Mesenteric fat pad (tissue), 1 donor: ENCODE measurements around the gene MUC6. TPM values are rescaled to one million over a fixed set of nuclear protein-coding genes. Genes with fewer than 3 reads are reported as not detected.

Experiments
- DNase-seq: peaks from one replicate; pipeline ENCODE4 v3.0.0-alpha.2; 2020; ENCODE audit warnings: low spot score
- total RNA-seq: library from RNA; stranded (reverse); fragmentation: NEBNext Ultra II Directional; extraction: Animal tissue kit (Norgen Biotek cat#: 25700); gene quantifications from one replicate; pipeline ENCODE4 v1.2.1, GENCODE V29; 2021
- donor health status: DM: yes; HTN: yes; CAD: no.

The MUC6 gene
- total RNA-seq, 1 donor from 2014 or later: not detected

DNA sequence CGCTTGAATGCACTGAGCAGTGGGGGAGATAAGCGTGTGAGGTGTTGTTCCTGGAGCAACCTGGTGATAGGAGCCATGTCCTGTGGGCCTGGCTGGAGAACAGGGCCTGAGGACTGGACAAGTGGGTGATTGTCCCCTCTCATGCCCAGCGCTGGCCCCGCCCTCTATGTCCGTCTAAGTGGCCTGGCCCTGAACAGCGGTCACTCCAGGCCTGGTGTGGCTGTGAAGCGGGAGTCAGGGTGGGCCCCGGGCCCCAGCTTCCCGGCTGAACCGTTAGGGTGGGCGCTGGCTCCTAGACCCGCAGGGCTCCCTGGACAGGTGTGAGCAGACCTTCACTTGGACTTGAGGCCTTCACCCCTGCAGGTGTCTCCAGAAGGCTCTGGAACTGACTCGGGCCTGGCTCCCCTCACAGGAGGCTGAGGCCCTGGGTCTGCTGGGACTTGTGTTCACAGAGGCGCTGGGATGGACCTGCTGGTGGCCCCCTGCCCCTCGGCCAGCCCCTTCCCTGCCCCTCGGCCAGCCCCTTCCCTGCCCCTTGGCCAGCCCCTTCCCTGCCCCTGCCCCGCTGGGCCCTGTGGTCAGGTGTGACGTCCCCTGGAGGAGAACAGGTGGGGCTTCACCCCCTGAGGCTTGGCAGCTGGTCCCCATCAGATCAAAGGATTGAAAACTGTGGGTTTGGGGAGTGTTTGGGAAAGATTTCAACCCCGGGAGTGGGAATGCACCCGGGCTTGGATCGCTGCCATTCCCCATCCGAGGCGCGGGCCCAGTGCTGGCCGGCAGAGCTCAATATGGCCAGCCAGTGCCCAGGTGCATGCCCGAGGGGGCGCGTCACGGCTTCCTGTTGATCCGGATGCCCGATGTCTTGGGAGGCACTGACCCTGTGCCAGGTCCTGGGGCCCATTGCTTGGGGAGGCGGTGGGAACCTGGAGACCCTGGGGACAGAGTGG lies 3.2 kb upstream of the MUC6 start:
- DNase-seq: no peak

DNA sequence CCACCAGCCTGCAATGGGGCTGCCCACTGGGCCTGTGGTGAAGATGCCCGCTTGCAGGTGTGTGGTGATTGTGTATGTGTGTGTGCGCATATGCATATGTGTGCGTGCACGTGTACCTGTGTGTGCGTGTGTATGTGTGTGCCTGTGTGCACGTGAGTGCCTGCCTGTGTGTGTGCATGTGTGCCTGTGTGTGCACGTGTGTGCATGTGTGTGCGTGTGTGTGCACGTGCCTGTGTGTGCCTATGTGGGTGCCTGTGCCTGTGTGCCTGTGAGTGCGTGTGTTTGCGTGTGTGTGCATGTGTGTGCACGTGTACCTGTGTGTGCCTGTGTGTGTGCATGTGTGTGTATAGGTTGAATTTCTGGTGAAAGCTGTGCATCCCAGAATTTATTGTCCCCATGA lies 2.4 kb upstream of the MUC6 start:
- no peak for DNase-seq

DNA sequence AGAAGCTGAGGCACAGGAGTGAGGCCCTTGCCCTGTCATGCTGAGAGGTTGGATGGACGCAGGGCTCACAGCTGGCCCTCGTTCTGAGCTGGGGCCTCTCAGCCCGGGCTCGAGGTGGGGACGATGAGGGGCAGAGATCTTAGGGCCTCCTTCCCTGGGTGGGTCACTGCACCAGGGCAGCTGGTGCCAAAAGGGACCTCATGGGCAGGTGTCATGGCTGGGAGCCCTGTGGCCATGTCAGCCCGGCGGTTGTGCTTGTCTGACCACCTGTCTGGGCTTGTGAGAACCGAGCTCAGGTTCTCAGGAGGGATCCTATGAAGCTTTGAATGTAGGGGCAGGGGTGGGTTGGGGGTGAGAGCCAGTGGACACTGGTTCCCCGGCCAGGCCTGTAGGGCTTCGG lies 1.8 kb upstream of the MUC6 start:
- no peak for DNase-seq

DNA sequence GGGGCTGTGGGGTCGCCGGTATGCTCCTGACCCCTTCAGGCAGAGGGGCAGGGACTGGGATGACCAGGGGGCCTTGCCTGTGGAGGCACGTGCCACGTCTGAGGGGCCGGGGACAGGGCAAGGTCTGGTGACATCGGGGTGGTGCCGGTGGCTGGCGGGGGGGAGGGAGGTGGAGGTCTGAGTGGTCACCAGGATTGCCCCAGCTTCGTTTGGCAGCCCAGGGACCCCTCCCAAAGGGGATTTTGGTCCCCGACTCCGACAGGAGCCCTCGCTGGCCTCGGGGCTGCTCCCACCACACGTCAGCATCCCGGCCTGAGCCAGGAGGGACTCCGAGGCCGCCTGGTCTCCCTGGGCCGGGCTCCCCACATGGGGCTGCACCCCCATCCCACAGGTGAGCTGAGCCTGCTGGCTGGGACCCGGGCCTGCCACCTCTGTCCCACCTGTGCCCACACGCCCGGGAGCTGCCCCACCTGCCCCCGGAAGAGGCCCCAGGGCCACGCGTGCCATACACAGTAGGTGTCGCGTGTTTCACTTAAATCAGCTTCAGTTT lies 1.1 kb upstream of the MUC6 start:
- DNase-seq: no peak

DNA sequence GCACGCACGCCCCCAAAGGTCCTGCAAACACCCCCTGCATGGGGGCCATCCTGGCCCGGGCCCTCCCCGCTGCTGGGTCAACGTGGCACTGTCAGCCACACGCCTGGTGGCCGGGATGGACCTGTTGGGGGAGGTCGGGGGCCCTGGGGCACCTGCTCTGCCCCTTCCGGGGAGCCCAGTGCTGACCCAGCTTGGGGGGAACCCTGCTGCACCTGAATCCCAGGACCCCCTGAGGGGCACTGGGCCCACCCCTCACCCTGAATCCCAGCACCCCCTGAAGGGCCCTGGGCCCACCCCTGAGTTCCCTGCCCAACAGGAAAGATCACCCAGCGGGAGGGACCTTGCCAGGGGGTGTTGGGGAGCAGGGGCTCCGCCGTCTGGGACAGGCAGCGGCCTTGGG lies 413 bp upstream of the MUC6 start:
- no peak for DNase-seq

DNA sequence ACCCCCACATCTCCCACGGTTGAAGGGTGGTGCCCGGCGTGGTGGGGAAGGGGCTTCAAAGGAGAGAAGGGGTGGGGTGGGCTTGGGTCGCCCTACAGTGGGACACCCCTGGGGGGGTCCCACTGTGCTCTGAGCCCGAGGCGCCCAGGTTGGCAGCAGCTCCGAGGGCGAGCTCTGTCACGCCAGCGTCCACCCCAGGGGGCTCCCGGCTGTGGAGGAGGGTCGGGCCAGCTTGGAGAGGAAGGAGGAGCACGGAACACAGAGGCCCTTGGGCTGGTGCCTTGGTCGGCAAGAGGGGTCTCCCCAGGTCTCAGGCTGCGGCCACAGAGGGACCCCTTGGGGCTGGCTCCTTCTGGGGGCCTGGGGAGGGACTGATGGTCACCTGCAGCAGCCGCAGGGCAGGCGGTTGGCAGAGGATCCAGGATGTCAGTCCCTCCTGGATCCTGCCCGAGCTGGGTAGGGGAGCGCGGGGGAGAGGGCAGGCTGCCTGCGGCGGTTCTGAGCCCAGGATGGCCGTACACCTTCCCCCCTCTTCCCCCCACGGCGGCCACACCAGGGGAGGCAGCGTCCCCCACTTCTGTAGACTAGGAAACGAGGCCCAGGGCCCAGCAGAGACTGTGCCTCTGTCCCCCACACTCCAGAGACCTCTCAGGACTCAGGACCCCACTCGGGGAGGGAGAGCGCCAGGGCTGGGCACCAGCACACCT lies 788 bp downstream of the MUC6 start:
- DNase-seq: no peak

DNA sequence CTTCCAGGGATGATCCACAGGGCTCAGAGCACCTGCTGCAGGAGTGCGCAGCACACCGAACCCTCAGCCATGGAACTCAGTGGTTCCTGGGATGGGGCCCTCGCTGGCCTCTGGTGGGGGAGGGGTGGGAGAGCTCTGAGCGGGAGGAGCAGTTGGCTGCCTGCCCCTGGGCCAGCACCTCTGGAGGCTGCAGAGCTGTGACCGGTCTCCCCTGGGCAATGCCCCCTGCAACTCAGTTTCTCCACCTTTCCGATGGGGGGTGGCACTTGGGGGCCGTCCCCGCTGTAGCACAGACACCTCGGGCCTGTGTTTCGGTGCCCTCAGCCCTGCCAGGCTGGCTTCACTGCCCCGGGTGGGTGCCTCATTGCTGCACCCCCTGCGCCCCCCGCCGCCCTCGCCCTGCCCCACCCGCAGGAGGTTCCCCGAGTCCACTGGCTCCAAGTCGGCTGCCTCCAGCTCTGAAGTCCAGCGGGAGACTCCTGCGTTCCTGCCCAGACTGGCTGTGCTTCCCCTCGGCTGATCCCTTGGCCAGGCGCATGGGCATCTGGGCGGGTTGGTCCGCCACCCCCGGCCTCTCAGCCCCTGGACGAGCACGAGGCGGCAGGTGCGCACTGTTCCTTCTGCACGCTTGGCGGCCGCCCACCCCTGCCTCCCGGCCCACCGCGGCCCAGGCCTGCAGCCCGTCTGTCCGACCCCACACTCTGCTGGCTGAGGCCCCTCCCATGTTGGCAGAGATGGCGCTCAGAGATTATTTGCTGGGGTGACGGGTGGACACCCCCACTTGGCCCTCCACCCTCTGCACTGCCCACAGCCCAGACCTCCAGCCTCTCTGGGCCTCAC lies 1.8 kb downstream of the MUC6 start:
- no peak for DNase-seq

DNA sequence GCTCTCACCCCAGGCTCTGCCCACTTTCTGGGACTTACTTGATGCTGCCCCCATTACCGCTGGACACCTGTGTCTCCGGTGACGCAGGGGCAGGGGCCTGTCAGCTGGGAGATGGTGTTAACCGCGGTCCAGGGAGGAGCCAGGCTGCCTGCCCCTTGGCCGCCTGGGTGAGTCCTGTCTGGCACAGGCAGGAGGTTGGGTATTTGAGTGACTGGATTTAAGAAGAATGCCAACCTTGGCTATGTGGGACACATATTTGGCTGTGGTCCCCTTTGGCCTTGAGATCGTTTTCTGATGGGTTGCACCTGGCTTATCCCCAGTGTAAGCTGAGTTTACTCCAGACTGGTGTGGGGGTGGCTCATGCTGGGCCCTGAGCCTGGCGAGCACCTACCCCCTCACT lies 2.5 kb downstream of the MUC6 start:
- no peak for DNase-seq

DNA sequence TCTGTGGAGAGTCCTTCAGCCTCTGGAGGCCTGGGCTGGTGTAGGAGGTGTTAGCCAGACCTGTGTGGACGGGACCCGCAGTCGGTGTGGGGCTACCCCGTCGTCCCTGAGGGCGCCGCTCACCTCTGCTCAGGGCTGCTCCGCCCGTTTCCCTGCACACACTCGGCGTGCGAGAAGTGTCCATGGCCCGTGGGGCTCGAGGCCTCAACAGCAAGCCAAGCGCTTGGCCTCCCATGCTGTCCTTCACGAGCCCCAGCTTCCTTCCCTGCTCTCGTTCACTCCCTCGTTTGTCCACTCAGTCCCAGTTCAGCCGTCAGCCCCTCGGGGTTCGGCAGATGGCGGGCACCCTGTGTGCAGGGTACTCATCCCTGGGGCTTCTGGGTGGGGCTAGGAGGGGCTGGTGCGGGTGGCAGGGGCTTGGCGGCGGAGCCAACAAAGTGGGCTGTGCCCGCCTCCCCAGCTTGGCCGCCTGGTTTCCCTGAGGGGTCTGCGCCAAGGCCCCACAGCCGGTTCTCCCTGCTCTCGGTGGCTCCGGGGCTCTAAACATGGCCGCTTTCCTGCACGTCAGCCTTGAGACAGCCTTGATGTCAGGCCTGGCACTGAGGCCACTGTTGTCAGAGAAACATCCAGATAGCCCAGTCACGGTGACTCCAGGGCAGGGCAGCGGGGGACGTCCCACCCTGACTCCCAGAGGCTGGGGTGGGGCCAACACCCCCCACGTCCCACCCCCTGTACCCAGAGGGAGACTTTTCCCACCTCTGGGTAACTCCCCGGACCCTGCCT lies 3.3 kb downstream of the MUC6 start:
- DNase-seq: no peak

DNA sequence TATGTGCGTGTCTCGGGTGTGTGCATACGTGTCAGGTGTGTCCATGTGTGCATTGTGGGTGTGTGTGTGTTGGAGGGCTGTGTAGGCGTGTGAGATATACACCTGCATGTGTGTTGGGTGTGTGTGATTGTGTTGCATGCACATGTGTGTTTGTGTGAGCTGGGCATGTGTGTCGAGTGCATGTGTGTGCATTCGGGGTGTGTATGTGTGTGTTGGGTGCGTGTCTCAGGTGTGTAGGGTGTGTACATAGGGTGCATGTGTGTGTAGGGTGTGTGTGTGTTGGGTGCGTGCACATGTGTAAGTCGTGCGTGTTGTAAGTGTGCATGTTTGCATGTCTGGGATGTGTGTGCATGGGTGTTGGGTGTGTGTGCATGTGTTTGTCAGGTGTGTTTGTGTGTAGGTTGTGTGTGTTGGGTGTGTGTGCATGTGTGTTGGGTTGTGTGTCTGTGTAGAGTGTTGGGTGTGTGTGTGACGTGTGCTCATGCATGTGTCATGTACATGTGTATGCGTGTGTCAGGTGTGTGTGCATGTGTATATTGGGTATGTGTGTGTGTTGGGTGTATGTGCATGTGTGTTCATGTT lies 4.1 kb downstream of the MUC6 start:
- no peak for DNase-seq

DNA sequence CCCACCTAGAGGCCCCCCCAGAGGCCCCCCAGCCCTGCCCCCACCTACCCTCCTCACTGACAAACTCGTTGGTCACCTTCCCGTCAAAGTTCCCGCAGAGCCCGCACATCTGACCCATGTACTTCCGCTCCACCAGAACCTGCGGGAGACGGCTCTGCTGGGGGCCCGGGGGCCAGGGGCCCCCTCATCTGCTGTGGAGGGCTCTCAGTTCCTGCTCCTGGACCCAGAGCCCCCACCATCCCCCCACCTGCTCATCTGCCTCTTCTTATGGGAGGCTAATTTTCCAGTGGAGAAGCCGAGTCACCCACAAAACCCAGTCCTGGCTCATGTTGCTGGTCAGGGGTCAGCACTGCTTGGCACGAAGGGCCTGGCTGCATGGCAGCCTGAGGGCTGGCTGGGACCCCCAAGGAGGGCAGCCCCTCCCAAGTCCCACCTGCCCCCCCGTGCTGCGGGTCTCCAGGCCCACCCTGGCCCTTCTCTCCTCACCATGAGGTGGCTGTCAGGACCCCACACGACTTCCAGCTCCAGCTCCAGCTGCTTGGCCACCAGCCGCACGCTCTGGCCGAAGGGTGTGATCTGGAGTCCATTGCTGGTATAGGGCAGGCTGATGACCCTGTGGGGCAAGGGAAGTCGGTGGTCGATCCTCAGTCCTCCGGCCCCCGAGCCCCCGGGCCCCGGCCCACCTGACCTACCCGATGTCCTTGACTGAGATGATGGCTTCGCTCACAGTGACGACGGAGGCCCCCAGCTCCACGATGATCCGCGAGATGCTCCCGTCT lies 5.2 kb downstream of the MUC6 start:
- DNase-seq: no peak

DNA sequence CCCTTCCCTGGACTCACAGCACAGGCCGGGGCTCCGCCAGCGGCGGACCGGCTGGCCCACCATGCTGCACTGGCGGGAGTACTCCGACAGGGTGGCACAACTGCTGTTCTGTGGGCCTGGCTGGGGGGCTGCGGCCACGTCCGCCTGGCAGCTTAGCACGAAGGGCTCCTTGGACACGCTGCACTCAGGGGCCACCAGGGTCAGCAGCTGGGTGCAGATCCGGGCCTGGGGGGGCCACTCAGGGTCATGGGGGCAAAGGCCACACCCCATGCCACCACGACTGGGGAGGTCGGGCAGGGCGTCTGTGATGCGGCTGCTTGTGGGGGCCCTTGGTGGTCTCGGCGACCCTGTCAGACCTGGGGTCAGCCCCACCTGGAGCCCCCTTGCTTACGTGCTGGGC lies 6.0 kb downstream of the MUC6 start:
- DNase-seq: no peak

DNA sequence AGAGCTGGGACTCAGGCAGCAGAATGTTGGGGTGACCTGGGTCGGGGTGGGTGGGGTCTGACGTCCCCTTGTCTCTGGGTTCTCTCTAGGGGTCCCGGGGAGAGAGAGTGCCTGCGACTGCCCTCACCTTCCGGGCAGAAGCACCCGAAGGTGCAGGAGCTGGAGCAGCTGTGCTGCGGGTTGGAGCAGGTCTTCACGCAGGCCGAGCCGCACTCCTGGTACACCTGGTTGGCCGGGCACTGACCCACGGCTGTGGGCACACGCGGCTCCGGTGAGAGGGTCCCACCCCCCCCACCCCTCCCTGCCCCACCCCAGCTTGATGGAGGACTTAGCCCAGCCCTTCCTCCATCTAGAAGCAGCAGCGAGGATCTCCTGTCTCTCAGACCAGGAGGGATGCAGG lies 6.4 kb downstream of the MUC6 start:
- DNase-seq: no peak

DNA sequence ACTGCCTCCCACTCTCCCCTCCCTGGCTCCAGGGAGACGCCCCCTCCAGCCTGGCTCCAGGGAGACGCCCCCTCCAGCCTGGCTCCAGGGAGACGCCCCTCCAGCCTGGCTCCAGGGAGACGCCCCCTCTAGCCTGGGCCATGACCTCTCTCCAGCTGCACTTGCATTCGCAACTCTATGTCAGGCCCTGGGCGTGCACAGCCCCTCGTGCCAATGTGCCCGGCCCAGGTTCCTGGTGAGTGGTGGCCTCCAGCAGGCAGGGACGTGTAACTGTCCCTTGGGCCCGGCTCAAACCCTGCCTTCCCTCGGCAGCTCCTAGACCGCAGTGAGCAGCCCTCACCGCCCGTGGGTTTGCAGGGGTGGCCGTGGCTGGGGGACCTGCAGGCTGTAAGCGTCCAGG lies 6.9 kb downstream of the MUC6 start:
- DNase-seq: no peak

DNA sequence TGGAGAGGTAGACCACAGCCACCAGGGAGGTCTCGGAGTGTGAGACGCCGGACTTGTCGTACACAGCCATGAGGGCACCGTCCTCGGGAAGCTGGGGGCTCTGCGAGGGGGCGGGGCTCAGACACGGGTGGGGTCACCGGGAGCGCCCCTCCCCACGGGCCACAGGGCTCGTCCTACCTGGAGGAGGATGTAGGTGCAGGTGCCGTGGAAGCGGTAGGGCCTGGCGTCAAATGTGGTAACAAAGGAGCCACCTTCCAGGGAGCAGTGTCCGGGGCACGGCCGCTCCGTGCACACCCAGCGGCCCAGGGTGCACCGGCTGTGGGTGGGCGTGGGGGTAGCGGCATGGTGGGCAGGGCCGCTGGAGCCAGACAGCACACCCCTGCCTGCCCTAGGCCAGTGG lies 7.5 kb downstream of the MUC6 start:
- DNase-seq: no peak

DNA sequence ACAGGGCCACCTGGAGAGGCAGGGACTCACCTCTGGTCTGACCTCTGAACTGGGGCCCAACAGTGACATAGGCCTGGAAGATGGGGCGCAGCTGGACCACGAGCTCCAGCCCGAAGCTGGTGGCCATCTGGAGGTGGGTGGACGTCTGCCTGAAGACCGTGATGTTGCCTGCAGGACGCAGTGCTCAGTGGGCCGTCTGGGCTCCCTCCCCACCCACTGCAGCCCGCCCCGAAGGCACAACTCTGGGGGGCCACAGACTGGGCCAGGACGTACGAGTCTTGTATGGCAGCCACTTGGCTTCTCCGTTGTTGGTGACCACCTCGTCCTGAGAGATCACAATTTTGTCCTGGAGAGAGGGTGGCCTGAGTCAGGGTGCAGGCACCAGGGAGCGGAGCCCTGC lies 7.9 kb downstream of the MUC6 start:
- DNase-seq: no peak

DNA sequence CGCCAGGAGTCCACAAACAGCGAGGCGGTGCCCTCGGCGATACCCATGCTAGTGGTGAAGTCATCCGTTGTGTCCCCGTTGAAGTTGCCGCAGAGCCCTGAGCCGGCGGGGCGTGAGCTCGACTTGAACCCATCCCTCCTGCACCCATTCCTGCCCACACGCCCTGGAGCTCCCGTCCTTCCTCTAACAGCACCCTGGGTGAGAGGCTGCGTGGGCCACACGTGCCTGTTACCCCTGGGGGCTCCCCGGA lies 8.3 kb downstream of the MUC6 start:
- no peak for DNase-seq

DNA sequence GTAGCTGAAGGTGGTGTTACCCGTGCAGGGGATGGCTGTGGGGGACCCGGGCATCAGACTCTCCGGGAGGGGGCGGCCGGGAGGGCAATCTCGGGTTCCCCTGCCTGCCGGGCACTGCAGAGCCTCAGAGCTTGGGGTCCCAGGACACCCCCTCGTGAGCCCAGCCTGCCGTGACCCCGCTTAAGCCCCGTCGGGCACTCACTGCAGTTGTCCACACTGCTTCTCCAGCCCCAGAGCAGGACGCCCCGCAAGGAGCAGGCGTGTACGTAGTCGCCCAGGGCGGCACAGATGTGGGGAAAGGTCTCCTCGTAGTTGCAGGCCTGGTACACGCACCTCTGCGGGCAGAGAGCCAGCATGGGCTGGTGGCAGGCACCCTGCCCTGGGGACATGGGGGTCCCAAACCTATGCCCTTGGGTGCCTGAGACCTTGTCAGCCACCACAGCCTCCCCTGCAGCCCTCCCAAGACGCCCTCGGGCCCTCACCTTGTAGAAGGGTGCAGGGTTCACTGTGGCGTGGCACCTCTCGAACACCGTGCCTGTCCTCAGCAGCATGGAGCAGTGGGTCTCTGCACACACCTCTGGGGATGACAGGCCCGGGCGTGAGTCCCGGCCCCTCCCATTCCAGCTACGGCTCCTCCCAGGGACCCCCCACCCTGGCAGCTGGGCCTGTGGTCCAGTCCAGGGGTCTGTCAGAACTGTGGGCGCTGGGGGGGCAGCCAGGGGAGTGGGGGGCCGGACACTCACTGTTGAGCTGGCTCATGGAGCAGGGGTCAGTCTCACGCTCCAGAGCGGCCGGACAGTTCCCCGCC lies 8.8 kb downstream of the MUC6 start:
- DNase-seq: no peak
